BJ (cell line): Measurements from ENCODE around the gene LSM3. TPM values are rescaled to one million over a fixed set of nuclear protein-coding genes. Genes with fewer than 3 reads are reported as not detected.
"Not testable (repeated sequence)": the region's sequence is repeated elsewhere in the genome, so short reads cannot be mapped to it uniquely, and the experiment has no call there.

Source experiments
- CTCF ChIA-PET: fragments of 350-600 bp; formaldehyde crosslinking; extraction: SDS; loops from one replicate; lab custom pipeline; 2021; ENCODE audit warnings: antibody characterized with exemption, inconsistent platforms; lab: Yijun Ruan, JAX
- POLR2A ChIA-PET: fragments of 300-600 bp; sonication (Branson Sonifier 250); formaldehyde crosslinking; extraction: SDS; loops from one replicate; lab custom pipeline; 2021; ENCODE audit warnings: antibody characterized with exemption; lab: Charles Lee
- DNase-seq: peaks from one replicate; pipeline ENCODE4 v3.0.0-alpha.2; 2011; ENCODE audit warnings: low read depth
- H3K27me3 ChIP-seq: 2 replicates; pipeline ENCODE4 v1.6.0; 2011; ENCODE audit warnings: low read length; ENCODE audit not compliant: control insufficient read depth, insufficient read depth
- H3K36me3 ChIP-seq: 2 replicates; pipeline ENCODE4 v1.5.1; 2011; ENCODE audit warnings: low read length; ENCODE audit not compliant: control insufficient read depth, insufficient read depth
- H3K4me3 ChIP-seq: 2 replicates; pipeline ENCODE4 v1.5.1; 2011; ENCODE audit warnings: low read depth, mild to moderate bottlenecking, control low read depth, low read length
- CTCF ChIP-seq: IDR thresholded peaks from 2 replicates; pipeline ENCODE4 v1.5.1; 2011; ENCODE audit warnings: low read depth, mild to moderate bottlenecking, control low read depth, inconsistent platforms, low read length, moderate library complexity; ENCODE audit not compliant: insufficient read depth
- polyA plus RNA-seq: library from polyadenylated mRNA; depleted of rRNA; stranded (reverse); fragments of >200 nt; gene quantifications from 2 replicates; pipeline ENCODE4 v1.2.3, GENCODE V29; 2011

The LSM3 gene
- polyA plus RNA-seq, 1 experiment: 2.7 TPM

- no peaks in the 10 kb centered on the region for H3K27me3 ChIP-seq
- TF ChIP-seq CTCF: no peak
- ChIA-PET POLR2A (no interaction called here), CTCF (interaction anchor here (0.7 to 2.9 kb wide), 6 partner anchors 9 to 38 kb away, joined by 3 to 16 read pairs (median 9); no protein-coding TSS in a partner anchor)
- H3K4me3 ChIP-seq: no peak overlapping the region
- no peaks in the 10 kb centered on the region for H3K36me3 ChIP-seq
- DNase-seq: no peak
Measured at GRCh38 chr3:14223595-14223994, 45.0 kb downstream of the LSM3 start.

DNA sequence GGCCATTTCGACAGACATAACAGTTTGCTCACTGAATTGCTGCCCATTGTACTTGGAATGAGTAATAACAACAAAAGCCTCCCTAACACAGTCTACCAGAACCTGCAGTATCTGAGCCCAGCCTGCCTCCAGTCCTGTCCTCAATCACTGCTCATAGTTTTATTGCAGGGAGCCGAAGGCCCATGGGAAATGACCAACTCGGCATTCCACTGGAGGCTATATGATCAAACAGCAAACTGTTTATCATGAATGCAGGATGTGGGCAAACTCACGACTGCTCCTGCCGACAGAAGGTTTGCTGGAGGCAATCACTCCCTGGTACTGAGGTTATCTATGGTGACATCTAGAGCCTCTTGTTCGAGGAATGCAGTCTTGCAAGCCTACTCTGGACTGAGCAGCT, 46.3 kb downstream of the LSM3 start:
- H3K27me3 ChIP-seq: no peaks in the 10 kb centered on the region
- no peak overlapping the region for H3K4me3 ChIP-seq
- no peak for DNase-seq
- no peaks in the 10 kb centered on the region for H3K36me3 ChIP-seq
- ChIA-PET CTCF (interaction anchor here (2.9 kb wide), 1 partner anchor 21 kb away, joined by 9 read pairs; no protein-coding TSS in a partner anchor), POLR2A (no interaction called here)
- TF ChIP-seq CTCF: no peak

GRCh38 chr3:14225421-14225820, 46.8 kb downstream of the LSM3 start:
- CTCF ChIA-PET: interaction anchor here (2.9 kb wide), 1 partner anchor 22 kb away, joined by 9 read pairs; no protein-coding TSS in a partner anchor
- H3K4me3 ChIP-seq: no peak overlapping the region
- TF ChIP-seq CTCF: no peak
- no peak for DNase-seq
- POLR2A ChIA-PET: no interaction called here
- no peaks in the 10 kb centered on the region for H3K27me3 ChIP-seq
- no peaks in the 10 kb centered on the region for H3K36me3 ChIP-seq

DNA sequence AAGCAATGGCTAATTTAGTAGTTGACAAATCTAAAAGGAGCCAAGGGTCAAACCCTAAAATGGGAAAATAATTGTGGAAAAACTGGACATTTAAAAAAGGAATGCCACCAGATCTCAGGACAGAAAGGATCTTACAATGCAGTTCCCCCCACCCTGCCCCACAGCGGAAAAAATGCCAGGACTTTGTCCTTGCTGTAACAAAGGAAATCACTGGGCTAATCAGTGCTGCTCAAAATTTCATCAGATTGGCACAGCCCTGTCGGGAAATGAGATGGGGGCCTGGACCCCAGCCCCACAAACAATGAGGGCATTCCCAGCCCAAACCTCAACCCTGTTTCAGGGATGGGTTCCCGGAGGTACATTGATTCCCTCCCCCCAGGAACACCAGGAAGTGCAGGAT, 47.7 kb downstream of the LSM3 start:
- H3K4me3 ChIP-seq, H3K27me3 ChIP-seq, CTCF ChIA-PET, DNase-seq, H3K36me3 ChIP-seq, POLR2A ChIA-PET: not testable (repeated sequence)

DNA sequence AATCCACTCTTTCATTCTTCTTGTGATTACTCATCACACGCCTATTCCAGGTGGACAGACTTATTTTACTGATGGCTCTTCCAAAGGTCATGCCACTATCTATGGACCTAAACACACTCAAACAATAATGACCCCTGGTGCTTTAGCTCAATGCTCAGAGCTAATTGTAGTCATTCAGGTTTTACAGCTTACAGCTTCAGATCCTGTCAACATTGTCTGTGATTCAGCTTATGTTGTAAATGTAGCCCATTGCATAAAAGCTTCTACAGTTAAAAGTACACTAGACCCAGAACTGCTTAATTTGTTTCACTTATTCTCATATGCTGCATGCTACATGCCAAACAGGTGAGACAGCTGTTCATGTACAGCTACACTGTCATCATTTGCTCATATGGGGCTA, 49.2 kb downstream of the LSM3 start:
- H3K27me3 ChIP-seq: no peaks in the 10 kb centered on the region
- POLR2A ChIA-PET: no interaction called here
- no peak for DNase-seq

More for the DNA sequence above, 49.2 kb downstream of the LSM3 start:
- Histone ChIP-seq H3K36me3 (no peaks in the 10 kb centered on the region), H3K4me3 (no peak overlapping the region)
- CTCF ChIA-PET: interaction anchor here (6.7 kb wide), 1 partner anchor 24 kb away, joined by 25 read pairs; no protein-coding TSS in a partner anchor
- no peak for TF ChIP-seq CTCF
